Posterior cingulate gyrus (tissue), 11 donors: ENCODE measurements around the gene SLX9.
"Not testable (repeated sequence)": the region's sequence is repeated elsewhere in the genome, so short reads cannot be mapped to it uniquely, and the experiment has no call there.

Experiments used
- DNase-seq, 10 donors: peaks; one replicate each; pipeline versions ENCODE4 v3.0.0 to v3.0.0-alpha.2; 2020 to 2021; ENCODE audit warnings: mixed read lengths in 3 of 10
- intact Hi-C: fragments of 100-400 bp; cut with DNase I; formaldehyde crosslinking; loops from one replicate; pipeline ENCODE4 v1.15.1; 2023

SLX9 gene

GRCh38 chr21:44901391-44902074, 38.3 kb upstream of the SLX9 start:
- DNase-seq: peak in 4 of 10 donors; percentile 19 to 74 (median 66)
- intact Hi-C loops: no loop called here

GRCh38 chr21:44902268-44903049, 37.4 kb upstream of the SLX9 start:
- peak in 4 of 10 donors; percentile 2 to 65 (median 59) for DNase-seq
- intact Hi-C loops: no loop called here

GRCh38 chr21:44903050-44903685, 36.7 kb upstream of the SLX9 start:
- intact Hi-C loops: no loop called here
- peak in 3 of 10 donors; percentile 54 to 79 (median 62) for DNase-seq

GRCh38 chr21:44903689-44904088, 36.1 kb upstream of the SLX9 start:
- intact Hi-C loops: no loop called here
- peak in 3 of 10 donors; percentile 30 to 77 (median 75) for DNase-seq

- intact Hi-C loops: no loop called here
- DNase-seq: peak in 2 of 10 donors; percentile 38 to 59
Measured at GRCh38 chr21:44904141-44904923, 35.5 kb upstream of the SLX9 start.

GRCh38 chr21:44905016-44905727, 34.7 kb upstream of the SLX9 start:
- intact Hi-C loops: no loop called here
- DNase-seq: peak in 2 of 10 donors; percentile 29 to 73

- intact Hi-C loops: no loop called here
- DNase-seq: peak in 1 of 10 donors; percentile 62
Measured at GRCh38 chr21:44905728-44906090, 34.1 kb upstream of the SLX9 start.

GRCh38 chr21:44907225-44907965, 32.4 kb upstream of the SLX9 start:
- intact Hi-C loops: no loop called here
- peak in 1 of 10 donors; percentile 64 for DNase-seq

- peak in 1 of 10 donors; percentile 73 for DNase-seq
- intact Hi-C loops: no loop called here
Measured at GRCh38 chr21:44907966-44908895, 31.6 kb upstream of the SLX9 start.

GRCh38 chr21:44908908-44909307, 30.9 kb upstream of the SLX9 start:
- peak in 1 of 10 donors; percentile 53 for DNase-seq
- intact Hi-C loops: no loop called here

GRCh38 chr21:44909719-44910118, 30.1 kb upstream of the SLX9 start:
- DNase-seq: peak in 1 of 10 donors; percentile 65
- intact Hi-C loops: no loop called here

GRCh38 chr21:44910229-44911067, 29.4 kb upstream of the SLX9 start:
- intact Hi-C loops: no loop called here
- no peak for DNase-seq

GRCh38 chr21:44911068-44911383, 28.8 kb upstream of the SLX9 start:
- intact Hi-C loops: no loop called here
- DNase-seq: no peak

- DNase-seq: peak; percentile 43 to 94 (median 66)
- intact Hi-C loops: no loop called here
Measured at GRCh38 chr21:44911384-44912157, 28.3 kb upstream of the SLX9 start.

GRCh38 chr21:44912158-44912473, 27.7 kb upstream of the SLX9 start:
- DNase-seq: no peak
- intact Hi-C loops: no loop called here

GRCh38 chr21:44912506-44913412, 27.1 kb upstream of the SLX9 start:
- DNase-seq: peak in 1 of 10 donors; percentile 77
- intact Hi-C loops: not testable (repeated sequence)
